Skeletal muscle satellite cell (primary cell): Measurements from ENCODE around the gene MAP3K19. TPM values are rescaled to one million over a fixed set of nuclear protein-coding genes. Genes with fewer than 3 reads are reported as not detected.
A peak's percentile ranks its signal among the peaks of the same experiment; 100 is the strongest.
"Not testable (repeated sequence)": the region's sequence is repeated elsewhere in the genome, so short reads cannot be mapped to it uniquely, and the experiment has no call there.

Experiments
- H3K27me3 ChIP-seq: 2 replicates; pipeline ENCODE4 v1.7.0; 2013; ENCODE audit warnings: low read length; ENCODE audit not compliant: control insufficient read depth, insufficient read depth
- H3K36me3 ChIP-seq: 2 replicates; pipeline ENCODE4 v1.7.0; 2013; ENCODE audit warnings: mild to moderate bottlenecking, control low read depth, low read length; ENCODE audit not compliant: insufficient read depth
- H3K4me1 ChIP-seq: 2 replicates; pipeline ENCODE4 v1.7.0; 2013; ENCODE audit warnings: low read length; ENCODE audit not compliant: control insufficient read depth, insufficient read depth
- H3K4me2 ChIP-seq: 2 replicates; pipeline ENCODE4 v1.7.0; 2013; ENCODE audit warnings: mild to moderate bottlenecking, low read length
- H3K4me3 ChIP-seq: 2 replicates; pipeline ENCODE4 v1.7.0; 2013; ENCODE audit warnings: low read length
- H3K9ac ChIP-seq: 2 replicates; pipeline ENCODE4 v1.7.0; 2013; ENCODE audit warnings: mild to moderate bottlenecking, low read depth, low read length, moderate library complexity
- H3K9me3 ChIP-seq: replicated peaks from 2 replicates; pipeline ENCODE4 v1.7.0; 2013; ENCODE audit warnings: mild to moderate bottlenecking, control low read depth, low read length
- total RNA-seq: library from RNA; depleted of rRNA; stranded (reverse); fragments of >200 nt; gene quantifications from 2 replicates; pipeline ENCODE4 v1.2.3, GENCODE V29; 2012; rRNA removed

Gene MAP3K19
- not detected in 2 replicates for total RNA-seq

GRCh38 chr2:135047300-135047699 lies at the start of gene MAP3K19:
Gene MAP3K19, minus strand, starts transcription at chr2:135047447. Its CDS starts 22,800 bp downstream, at chr2:135024647.
- Histone ChIP-seq H3K4me1 (peaks cover 3% of the 10 kb centered on the region), H3K27me3 (peaks cover 21% of the 10 kb centered on the region), H3K4me3 (no peak within 1 kb of the TSS), H3K36me3 (no peaks in the 10 kb centered on the region), H3K9ac (no peak within 1 kb of the TSS), H3K4me2 (no peak within 1 kb of the TSS), H3K9me3 (no peaks in the 10 kb centered on the region)

- H3K36me3 ChIP-seq = peaks cover 17% of the 10 kb centered on the region
- no peak overlapping the region for H3K9ac ChIP-seq
- H3K27me3 ChIP-seq = no peaks in the 10 kb centered on the region
- no peak overlapping the region for H3K4me3 ChIP-seq
- no peak overlapping the region for H3K4me2 ChIP-seq
- peaks cover 24% of the 10 kb centered on the region for H3K4me1 ChIP-seq
- no peaks in the 10 kb centered on the region for H3K9me3 ChIP-seq
Observed at GRCh38 chr2:135096665-135097446, 49.6 kb upstream of the MAP3K19 start.

- Histone ChIP-seq H3K27me3 (no peaks in the 10 kb centered on the region), H3K4me3 (no peak overlapping the region), H3K9me3 (no peaks in the 10 kb centered on the region), H3K4me1 (peaks cover 24% of the 10 kb centered on the region), H3K4me2 (no peak overlapping the region), H3K36me3 (peaks cover 17% of the 10 kb centered on the region), H3K9ac (no peak overlapping the region)
Observed at GRCh38 chr2:135095591-135095990, 48.3 kb upstream of the MAP3K19 start.

- no peaks in the 10 kb centered on the region for H3K9me3 ChIP-seq
- H3K9ac ChIP-seq = no peak overlapping the region
- peaks cover 22% of the 10 kb centered on the region for H3K4me1 ChIP-seq
- no peak overlapping the region for H3K4me3 ChIP-seq
- H3K36me3 ChIP-seq = peaks cover 17% of the 10 kb centered on the region
- H3K27me3 ChIP-seq = no peaks in the 10 kb centered on the region
- no peak overlapping the region for H3K4me2 ChIP-seq
Observed at GRCh38 chr2:135094508-135094907, 47.3 kb upstream of the MAP3K19 start.

GRCh38 chr2:135093670-135094330 lies 46.6 kb upstream of the MAP3K19 start:
- peaks cover 15% of the 10 kb centered on the region for H3K4me1 ChIP-seq
- H3K4me2 ChIP-seq = no peak overlapping the region
- H3K9me3 ChIP-seq = no peaks in the 10 kb centered on the region
- no peak overlapping the region for H3K4me3 ChIP-seq
- H3K9ac ChIP-seq = no peak overlapping the region
- peaks cover 17% of the 10 kb centered on the region for H3K36me3 ChIP-seq
- no peaks in the 10 kb centered on the region for H3K27me3 ChIP-seq

GRCh38 chr2:135093193-135093592 lies 45.9 kb upstream of the MAP3K19 start:
- no peak overlapping the region for H3K9ac ChIP-seq
- H3K4me1 ChIP-seq = peaks cover 15% of the 10 kb centered on the region
- H3K27me3 ChIP-seq = no peaks in the 10 kb centered on the region
- peaks cover 17% of the 10 kb centered on the region for H3K36me3 ChIP-seq
- peak overlapping the region; percentile 25 for H3K4me2 ChIP-seq
- H3K9me3 ChIP-seq = no peaks in the 10 kb centered on the region
- no peak overlapping the region for H3K4me3 ChIP-seq

- Histone ChIP-seq H3K27me3 (no peaks in the 10 kb centered on the region), H3K36me3 (peaks cover 17% of the 10 kb centered on the region), H3K4me2 (no peak overlapping the region), H3K4me1 (peaks cover 15% of the 10 kb centered on the region), H3K9me3 (no peaks in the 10 kb centered on the region), H3K4me3 (no peak overlapping the region), H3K9ac (no peak overlapping the region)
Observed at GRCh38 chr2:135091681-135092080, 44.4 kb upstream of the MAP3K19 start.

GRCh38 chr2:135089597-135089996 lies 42.4 kb upstream of the MAP3K19 start:
- H3K9me3 ChIP-seq, H3K9ac ChIP-seq, H3K27me3 ChIP-seq, H3K4me3 ChIP-seq, H3K4me2 ChIP-seq: not testable (repeated sequence)
- Histone ChIP-seq H3K36me3 (peaks cover 13% of the 10 kb centered on the region), H3K4me1 (peaks cover 12% of the 10 kb centered on the region)

GRCh38 chr2:135086222-135086621 lies 39.0 kb upstream of the MAP3K19 start:
- Histone ChIP-seq H3K4me1 (no peaks in the 10 kb centered on the region), H3K27me3 (no peaks in the 10 kb centered on the region), H3K9me3 (no peaks in the 10 kb centered on the region), H3K9ac (no peak overlapping the region), H3K4me3 (no peak overlapping the region), H3K4me2 (no peak overlapping the region), H3K36me3 (no peaks in the 10 kb centered on the region)

GRCh38 chr2:135078417-135078816 lies 31.2 kb upstream of the MAP3K19 start:
- H3K4me3 ChIP-seq = no peak overlapping the region
- no peaks in the 10 kb centered on the region for H3K4me1 ChIP-seq
- H3K9me3 ChIP-seq = no peaks in the 10 kb centered on the region
- no peak overlapping the region for H3K4me2 ChIP-seq
- no peaks in the 10 kb centered on the region for H3K27me3 ChIP-seq
- H3K9ac ChIP-seq = no peak overlapping the region
- peaks cover 9% of the 10 kb centered on the region for H3K36me3 ChIP-seq

GRCh38 chr2:135076556-135076955 lies 29.3 kb upstream of the MAP3K19 start:
- Histone ChIP-seq H3K4me1 (no peaks in the 10 kb centered on the region), H3K9ac (no peak overlapping the region), H3K4me3 (no peak overlapping the region), H3K9me3 (peaks cover 6% of the 10 kb centered on the region), H3K27me3 (no peaks in the 10 kb centered on the region), H3K4me2 (no peak overlapping the region), H3K36me3 (peaks cover 17% of the 10 kb centered on the region)
